GM11168 (cell line): ENCODE measurements around the gene PROKR2.

Experiments used
- in situ Hi-C: fragments of 300-500 bp; cut with MboI; formaldehyde crosslinking; loops from one replicate; pipeline ENCODE4 v1.12.0; 2022; ENCODE audit warnings: low sequenced_read_pairs; ENCODE audit not compliant: unreplicated experiment

PROKR2 gene

DNA sequence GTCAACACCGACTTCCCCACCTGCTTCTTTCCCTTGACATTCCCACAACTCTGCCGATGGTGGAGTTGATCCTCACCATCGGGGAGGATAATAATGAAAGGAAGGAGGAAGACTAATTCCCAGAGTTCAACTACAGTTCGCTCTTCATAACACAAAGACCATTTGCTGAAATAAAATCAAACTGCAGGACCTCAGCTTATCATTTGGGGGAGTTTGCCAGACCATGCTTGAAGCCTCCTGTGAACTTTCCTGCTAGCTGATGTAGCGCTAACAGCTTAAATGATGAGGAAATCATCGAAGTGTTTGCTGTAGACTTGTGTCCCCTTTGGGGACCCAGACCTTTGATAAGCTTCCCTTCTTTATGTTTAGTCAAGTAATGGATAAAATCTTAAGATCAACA, 26.2 kb downstream of the PROKR2 start:
- in situ Hi-C loops: no loop called here

DNA sequence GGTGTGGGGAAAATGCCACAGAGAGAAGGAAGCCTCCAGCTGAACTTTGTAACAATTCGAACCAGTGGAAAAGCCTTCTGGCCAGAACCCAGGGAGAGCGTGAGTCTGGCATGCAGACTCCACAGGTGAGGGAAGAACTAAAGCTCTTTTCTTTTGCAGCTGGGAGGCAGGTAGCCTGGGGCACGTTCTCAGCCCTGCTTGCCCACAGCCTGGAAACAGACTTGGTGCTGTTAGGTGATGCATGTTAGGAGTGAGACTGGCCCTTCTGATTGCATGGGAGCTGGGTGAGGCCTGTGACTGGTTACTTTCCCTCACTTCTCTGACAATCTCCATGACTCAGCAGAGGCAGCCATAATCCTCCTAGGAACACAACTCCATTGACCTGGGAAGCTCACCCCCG, 34.2 kb downstream of the PROKR2 start:
- in situ Hi-C loops: no loop called here

DNA sequence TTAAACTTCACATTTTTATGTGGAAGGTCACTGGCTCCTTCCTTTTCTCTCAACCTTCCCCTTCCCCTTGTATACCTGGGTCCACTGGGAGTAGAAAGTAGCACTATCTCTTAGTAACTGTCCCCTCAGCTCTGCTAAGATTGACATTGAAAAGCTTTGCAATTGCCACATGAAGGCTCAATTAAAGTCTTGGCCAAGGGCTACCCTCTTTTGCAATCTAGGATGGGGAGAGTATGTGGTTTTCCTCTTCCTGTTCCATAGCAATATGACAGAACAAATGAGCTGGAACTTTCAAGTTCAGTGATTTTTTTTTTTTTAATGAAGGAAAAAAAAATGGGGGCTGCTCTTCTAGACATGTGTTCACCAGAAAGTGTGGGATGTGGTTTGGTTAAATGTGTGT, 37.1 kb downstream of the PROKR2 start:
- in situ Hi-C loops: no loop called here

DNA sequence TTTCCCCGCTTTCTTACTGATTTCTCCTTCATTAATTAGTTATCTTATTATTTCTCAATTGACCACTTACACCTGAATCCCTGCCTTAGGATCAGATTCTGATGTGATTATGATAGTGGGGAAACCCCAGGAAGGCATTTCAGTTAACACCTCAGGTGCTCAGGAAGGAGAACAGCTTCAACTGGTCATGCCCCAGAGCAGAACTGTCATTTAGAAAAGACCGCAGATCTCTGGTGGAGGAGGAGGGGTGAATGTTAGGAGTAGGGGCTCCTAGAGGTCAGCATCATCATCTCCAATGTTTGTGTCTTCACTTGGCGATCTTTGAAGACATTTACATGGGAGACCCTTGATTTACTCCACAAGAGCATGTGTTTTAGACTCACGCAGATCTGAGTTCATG, 44.5 kb downstream of the PROKR2 start:
- in situ Hi-C loops: no loop called here

DNA sequence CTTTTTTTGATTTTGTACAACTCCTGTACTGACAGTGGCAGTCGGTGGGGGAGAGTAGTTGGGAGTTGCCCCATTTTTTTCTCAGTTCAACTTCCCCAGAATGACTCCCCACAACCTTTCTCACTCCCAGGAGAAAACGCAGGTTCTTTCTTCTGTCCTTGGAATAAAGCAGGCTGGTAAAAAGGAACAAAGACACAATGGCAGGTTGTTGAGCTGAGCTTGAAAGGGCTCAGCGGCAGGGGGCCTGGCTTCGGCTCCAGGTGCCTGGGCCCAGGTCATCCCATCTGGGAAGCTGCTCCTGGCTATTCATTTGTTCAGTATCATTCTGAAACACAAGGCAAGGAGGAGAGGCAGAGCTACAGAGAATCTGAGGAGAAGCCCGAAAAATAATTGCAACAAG, 46.2 kb downstream of the PROKR2 start:
- in situ Hi-C loops: no loop called here

DNA sequence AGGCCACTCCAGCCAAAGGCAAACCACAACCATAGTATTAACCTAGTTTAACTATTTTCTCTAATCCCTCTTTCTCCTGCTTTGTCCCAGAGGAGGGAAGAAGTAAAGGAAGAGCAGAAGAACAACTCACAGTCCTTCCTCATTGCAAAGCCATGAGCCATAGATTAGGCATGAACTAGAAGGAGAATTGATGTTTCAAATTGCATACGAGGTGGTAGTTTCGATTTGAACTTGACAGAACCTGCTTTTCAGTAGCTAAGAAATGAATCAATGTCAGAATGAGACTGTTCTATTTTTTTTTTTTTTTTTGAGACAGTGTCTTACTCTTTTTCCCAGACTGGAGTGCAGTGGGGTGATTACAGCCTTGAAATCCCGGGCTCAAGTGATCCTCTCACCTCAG, 48.3 kb downstream of the PROKR2 start:
- in situ Hi-C loops: no loop called here

DNA sequence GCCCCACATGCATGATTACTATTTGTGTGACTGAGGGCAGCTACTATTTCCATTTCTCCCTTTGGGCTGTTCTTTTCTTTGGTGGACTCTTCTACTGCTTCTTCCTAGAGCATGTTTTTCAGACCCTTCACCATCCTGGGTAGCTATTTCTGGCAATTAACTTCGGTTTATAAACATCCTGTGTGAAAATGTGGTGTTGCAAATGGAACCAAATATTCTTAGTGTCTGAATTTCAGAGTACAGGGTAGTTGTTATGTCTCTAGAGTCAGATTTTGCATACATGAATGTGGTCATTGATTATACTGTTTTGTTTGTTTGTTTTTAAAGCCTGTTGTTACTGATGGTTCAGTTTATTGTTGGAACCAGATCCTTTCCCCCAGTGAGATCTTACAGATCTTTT, 49.7 kb downstream of the PROKR2 start:
- in situ Hi-C loops: no loop called here
